C4-2B (cell line): ENCODE results near the gene PRR30.

Experiments used
- CTCF ChIP-seq: fragments of 450-650 bp; conservative IDR thresholded peaks from 2 replicates; pipeline ENCODE4 v1.5.1; 2017; ENCODE audit warnings: mild to moderate bottlenecking
- ZFX ChIP-seq: fragments of 450-650 bp; IDR thresholded peaks from 2 replicates; pipeline ENCODE4 v1.6.1; 2017

- TF ChIP-seq CTCF: no peak
- TF ChIP-seq ZFX: no peak
Observed at GRCh38 chr2:27100036-27100435, 39.2 kb downstream of the PRR30 start.
